ENCODE results near the gene MARK3.

DNA sequence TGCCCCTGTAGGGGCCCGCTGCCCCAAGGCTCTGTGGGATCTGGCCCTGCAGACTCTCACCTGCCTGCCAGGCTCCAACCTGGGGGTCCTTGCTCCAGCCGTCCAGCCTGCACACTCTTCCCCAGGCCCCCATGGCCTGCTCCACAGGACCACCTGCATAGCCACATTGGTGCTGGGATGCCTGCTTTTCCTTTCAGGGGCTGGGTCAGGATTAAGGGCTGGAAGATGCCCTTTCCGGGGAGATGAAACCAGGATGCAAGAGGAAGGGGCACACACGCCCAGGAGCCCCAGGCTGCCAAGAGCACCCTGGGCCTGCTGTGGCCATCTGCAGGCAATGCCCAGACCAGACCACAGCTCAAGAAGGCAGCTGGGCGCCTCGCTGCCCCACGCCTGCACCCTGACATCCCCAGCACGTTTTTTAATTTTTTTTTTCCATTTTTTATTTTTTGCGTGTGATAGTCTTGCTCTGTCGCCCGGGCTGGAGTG lies 162.3 kb downstream of the MARK3 start:
- TF ChIP-seq, protein P1, sequence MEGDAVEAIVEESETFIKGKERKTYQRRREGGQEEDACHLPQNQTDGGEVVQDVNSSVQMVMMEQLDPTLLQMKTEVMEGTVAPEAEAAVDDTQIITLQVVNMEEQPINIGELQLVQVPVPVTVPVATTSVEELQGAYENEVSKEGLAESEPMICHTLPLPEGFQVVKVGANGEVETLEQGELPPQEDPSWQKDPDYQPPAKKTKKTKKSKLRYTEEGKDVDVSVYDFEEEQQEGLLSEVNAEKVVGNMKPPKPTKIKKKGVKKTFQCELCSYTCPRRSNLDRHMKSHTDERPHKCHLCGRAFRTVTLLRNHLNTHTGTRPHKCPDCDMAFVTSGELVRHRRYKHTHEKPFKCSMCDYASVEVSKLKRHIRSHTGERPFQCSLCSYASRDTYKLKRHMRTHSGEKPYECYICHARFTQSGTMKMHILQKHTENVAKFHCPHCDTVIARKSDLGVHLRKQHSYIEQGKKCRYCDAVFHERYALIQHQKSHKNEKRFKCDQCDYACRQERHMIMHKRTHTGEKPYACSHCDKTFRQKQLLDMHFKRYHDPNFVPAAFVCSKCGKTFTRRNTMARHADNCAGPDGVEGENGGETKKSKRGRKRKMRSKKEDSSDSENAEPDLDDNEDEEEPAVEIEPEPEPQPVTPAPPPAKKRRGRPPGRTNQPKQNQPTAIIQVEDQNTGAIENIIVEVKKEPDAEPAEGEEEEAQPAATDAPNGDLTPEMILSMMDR (IDR thresholded peaks at IDR 0.05) = no peak
- TF ChIP-seq POLR2A (IDR thresholded peaks at IDR 0.05) = no peak
